ENCODE data around the gene FBRSL1.

Gene FBRSL1

DNA sequence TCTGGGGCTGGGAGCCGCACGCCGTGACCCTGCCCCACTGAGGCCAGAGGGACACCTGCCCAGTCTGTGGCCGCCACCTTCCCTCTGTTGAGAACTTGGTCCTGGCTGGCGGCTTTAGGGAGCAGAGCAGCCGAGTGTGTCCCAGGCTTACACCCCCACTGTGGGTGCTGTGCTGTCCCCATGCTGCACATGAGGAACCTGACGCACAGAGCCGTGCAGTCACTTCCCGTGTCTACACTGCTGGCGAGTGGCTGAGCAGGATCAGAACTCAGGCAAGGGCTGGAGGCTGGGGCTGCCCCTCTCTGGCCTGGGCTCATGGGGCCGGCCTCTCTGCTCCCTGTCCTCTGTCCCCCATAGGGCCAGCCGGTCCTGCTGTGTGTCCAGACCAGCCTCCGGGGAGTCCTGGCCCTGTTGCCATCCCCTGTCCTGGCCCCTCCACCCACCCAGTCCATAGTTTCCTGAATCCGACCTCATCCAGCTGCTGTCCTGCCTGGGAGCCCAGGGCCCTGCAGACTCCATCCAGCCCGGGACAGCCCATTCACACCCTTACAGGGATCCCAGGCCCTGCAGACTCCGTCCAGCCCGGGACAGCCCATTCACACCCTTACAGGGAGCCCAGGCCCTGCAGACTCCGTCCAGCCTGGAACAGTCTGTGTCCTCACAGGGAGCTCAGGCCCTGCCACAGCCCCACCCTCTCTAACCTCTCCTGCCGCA, 10.3 kb downstream of the FBRSL1 start:
- DNase-seq, result no peak

DNA sequence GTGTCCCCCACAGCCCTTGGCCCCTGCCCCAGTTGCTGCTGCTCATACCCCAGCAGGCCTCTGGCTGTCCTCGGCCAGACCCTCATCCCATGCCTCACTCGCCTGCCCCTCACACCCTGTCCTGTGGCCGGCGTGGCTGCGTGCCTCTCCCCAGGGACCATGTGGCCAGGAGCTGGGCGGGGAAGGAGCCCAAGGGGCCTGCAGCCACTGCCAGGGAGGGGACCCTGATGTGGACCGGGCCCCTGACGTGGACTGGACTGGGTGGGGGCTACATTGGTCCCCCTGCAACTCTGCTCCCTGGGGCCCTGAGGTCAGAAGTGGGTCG, 10.9 kb downstream of the FBRSL1 start:
- no peak for DNase-seq

DNA sequence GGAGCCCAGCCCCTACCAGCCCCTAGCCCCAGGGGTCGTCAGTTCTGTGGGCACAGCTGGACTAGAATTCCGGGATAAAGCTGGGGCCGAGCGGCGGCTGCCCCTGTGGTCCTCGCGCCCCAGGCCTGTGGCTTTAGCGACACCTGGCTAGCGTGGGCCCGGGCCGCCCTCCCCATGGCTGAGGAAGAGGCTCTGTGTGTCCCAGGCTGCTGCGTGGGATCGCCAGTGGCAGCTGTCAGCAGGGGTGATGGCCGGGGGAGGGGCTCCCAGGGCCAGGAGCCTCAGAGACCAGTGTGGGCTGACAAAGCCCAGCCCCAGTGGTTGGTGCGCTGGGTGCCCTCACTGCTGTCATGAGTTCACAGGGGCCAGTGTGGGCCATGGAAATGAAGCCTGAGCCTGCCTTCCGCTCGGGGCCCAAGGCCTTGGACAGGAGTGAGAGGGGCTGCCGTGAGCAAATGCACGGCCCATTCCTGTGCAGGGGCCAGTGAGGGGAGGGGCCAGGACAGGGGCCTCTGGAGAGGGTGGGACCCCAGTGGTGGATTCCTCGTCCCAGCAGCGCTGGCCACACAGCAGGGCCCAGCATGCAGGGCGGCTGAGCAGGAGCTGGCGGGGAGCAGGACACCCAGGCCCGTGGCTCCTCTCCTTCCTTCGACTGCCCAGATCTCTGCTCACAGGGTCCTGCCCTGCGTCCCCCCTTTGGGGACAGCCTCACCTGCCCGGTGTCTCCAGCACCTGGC, 11.4 kb downstream of the FBRSL1 start:
- DNase-seq, result no peak

- no peak for DNase-seq
Observed at GRCh38 chr12:132502149-132502881, 12.4 kb downstream of the FBRSL1 start.

- no peak for DNase-seq
Observed at GRCh38 chr12:132502882-132503193, 12.9 kb downstream of the FBRSL1 start.

DNA sequence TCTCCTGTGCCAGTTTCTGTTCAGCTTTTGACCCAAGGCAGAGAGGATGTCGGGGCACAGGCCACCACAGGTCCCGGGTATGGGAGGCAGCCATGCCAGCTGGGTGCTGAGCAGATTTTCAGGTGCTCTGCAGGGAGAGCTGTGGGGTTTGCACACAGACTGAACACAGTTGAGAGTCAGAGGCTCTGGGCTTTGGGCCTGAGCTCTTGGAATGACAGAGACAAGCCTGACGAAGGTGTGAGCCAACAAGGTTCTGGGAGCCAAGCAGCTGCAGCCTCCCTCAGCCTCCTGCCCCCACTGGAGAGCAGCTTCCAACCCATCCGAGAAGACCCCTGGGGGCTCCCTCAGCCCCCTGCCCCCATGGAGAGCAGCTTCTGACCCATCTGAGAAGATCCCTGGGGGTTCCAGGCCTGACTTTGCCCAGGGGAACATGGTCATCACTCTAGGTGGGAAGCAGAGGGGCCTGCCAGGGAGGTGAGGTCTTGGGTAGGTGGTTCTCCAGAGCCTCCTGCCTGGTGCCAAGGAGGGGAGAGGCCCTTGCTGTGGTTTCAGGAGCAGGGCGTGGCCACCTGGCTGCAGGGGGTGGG, 13.8 kb downstream of the FBRSL1 start:
- DNase-seq, result no peak

- no peak for DNase-seq
Observed at GRCh38 chr12:132505105-132505851, 15.3 kb downstream of the FBRSL1 start.

DNA sequence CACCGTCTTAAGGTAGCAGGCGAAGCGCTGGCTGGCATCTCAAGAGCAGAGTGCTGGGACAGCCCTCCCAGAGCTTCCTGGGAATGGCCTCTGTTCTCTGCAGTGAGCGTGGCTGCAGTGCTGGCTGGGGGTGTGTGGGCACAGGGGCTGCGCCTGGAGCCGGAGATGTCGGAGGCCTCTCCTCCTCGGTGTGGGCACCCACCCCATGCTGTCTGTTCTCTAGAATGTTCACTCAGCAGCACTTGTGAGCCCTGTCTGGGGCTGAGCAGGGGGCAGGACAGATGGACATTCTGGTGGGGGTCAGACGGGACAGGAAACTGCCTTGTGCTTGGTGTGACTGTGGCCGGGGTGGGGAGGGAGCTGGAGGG, 15.9 kb downstream of the FBRSL1 start:
- no peak for DNase-seq

DNA sequence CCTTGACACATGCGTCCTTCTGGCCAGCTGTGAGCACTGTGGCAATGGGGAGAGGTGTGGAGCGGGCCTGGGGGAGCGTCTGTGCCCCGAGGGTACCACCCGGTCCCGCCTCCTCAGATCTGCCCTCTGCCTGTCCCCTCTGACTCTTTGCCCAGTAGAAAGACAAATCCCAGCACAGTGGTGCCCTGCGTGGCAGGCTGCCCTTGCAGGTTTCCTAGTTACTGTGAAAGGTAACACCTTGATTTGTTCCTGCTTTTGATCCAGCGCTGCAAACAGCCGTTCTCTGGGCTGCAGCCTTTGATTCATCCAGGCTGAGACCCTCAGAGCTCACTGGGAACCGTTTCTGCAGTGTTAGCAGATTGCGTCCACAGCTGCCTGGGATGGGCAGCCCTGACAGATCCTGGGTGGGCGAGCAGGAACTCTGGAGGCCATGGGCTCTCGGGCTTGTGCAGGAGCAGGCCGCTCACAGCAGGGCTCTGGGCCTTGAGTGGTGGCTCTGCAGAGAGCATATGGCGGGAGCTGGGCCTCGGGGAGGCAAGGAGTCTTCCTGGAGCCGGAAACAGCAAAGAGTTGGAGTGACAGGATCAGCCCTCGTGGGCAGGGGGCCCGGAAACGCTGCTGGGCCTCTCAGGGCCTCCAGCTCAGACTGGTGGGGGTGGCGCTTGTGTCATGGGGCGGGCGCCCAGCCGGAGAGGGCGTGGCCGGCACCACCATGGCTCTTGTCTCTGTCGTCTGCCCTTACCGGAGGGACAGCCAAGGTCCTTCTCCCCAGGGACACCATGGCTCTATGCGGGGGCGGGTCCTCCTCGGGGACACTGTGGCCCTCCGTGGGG, 16.6 kb downstream of the FBRSL1 start:
- no peak for DNase-seq

- DNase-seq, result no peak
Observed at GRCh38 chr12:132507161-132507538, 17.2 kb downstream of the FBRSL1 start.

DNA sequence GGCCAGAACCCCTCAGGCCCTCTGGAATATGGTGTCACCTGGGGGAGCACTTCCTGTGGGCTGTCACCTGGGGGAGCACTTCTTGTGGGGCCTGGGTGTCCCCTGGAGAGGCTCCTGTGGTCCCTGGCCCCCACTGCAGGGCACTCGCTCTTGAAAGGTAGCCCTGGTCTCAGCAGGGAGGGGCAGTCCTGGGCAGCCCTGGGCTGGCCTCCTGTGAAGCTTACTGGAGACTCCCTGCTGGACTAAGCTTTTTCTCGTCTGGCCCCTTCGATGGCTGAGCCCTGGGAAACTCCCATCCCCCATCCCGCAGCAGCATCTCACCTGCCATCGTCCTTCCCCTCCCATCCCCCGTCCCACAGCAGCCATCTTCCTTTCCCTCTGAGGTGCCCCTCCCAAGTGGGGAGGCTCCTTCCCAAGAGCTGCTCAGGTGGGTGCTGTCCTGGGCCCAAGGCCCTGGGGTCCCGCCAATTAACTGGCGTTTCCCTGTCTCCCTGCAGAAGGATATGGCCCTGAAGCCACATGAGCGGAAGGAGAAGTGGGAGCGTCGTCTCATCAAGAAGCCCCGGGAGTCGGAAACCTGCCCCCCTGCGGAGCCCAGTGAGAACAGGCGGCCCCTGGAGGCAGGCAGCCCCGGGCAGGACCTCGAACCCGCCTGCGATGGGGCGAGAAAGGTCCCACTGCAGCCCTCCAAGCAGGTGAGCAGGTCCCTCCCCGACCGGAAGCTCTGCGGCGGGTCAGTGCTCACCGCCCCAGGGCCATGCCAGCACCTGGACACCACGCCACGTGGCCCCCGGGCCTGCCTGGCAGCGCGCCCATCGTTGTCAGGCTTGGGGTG, 17.9 kb downstream of the FBRSL1 start:
- no peak for DNase-seq

DNA sequence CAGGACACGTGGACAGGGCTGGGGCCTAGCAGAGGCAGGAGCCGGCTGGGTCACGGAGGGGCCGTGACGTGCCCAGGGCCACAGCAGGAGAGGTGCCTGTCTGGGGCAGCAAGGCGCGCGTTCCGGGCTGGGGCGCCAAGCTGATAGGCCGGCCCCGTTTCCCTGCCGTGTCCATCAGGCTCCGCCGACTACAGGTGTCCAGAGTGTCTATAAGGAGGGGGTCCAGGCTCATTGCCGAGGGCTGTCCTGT, 18.5 kb downstream of the FBRSL1 start:
- no peak for DNase-seq

DNA sequence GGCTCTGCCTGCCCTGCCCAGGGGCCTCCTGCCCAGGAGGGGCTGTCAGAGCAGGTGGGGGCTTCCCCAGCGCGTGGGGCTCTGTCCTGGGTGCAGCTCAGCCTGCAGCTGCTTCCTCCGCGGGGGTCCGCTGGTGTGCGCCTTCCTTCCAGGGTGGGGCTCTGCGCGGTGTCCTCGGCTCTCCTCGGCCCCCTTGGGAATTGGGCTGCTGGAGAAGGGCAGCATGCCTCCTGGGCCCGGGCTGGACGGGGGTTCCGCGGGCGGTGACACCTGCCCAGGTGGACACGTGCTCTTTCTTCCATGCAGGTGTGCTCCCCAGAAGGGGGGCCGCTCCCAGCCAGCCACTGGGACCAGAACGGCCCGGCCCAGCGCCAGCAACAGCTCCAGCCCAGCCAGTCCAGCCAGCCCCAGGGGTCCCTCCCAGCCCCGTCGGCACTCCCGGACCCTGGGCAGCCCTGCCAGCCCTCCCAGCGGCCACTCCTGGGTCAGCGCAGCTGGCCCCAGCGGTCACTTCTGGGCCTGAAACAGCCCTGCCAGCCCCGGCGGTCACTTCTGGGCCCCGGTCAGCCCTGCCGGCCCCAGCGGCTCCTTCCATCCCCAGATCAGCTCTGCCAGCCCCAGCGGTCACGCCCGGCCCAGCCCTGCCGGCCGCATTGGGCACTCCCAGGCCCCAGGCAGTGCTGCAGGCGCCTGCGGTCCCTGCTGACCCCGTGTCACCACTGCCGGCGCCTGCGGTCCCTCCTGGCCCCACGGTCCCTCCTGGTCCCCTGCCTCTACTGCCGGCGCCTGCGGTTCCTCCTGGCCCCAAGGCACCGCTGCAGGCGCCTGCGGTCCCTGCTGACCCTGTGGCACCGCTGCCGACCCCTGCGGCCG, 19.1 kb downstream of the FBRSL1 start:
- no peak for DNase-seq

DNA sequence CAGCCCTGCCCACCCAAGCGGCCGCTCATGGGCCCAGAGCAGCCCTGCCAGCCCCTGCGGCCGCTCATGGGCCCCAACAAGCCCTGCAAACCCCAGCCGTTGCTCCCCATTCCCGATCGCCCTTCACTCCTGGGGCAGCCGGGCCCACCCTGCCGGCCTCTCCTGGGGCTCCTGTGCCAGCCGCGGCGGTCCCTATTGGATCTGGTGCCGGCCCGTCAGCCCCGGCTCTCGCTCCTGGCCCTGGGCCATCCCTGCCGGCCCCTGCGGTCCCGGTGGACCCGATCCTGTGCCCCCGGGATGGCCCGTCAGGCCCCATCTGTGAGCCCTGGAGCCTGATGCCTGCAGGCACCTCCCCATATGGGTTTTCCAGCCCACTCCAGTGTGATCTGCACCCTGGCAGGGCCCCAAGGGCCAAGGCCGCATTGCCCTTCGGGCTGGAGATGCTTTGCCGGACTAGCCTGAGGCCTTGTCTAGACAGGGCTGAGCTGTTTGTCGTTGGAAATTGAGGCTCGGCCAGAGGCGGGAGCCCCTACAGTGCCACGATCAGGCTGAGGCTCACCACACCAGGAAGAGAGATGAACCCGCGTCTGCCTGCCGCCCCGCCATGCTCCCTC, 20.3 kb downstream of the FBRSL1 start:
- DNase-seq, result no peak

DNA sequence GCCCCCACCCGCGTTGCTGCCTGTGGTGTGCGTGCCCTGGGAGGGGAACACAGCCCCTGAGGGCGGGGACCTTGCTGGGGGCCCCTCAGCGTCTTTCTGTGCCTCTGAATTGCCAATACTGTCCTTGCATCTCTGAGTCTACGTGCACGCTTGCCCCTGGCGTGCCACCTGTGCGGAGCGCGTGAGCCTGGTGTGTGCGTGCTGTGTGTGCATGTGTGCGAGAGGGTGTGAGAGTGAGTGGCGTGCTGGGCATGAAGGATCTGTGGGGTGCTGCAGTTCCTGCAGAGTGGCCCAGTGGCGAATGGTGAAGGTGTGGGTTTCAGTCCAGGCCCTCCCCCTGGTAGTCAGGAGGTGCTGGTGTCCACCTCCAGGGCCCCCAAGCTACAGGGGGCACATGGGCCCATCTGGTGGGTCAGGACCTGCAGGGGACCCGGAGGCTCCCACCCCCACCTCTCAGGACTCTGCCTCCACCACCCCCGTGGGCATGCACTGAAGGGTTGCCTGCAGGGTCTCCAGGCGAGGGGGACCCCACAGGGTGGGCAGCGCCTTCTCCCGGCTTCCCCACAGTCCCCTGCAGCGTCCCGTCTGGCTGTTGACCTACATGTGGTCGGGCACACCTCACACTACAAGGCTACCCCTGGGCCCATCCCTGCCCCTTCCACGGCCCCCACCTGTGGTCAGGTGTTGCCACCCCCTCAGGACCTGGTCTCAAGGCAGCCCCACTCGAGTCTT, 21.0 kb downstream of the FBRSL1 start:
- DNase-seq, result no peak

DNA sequence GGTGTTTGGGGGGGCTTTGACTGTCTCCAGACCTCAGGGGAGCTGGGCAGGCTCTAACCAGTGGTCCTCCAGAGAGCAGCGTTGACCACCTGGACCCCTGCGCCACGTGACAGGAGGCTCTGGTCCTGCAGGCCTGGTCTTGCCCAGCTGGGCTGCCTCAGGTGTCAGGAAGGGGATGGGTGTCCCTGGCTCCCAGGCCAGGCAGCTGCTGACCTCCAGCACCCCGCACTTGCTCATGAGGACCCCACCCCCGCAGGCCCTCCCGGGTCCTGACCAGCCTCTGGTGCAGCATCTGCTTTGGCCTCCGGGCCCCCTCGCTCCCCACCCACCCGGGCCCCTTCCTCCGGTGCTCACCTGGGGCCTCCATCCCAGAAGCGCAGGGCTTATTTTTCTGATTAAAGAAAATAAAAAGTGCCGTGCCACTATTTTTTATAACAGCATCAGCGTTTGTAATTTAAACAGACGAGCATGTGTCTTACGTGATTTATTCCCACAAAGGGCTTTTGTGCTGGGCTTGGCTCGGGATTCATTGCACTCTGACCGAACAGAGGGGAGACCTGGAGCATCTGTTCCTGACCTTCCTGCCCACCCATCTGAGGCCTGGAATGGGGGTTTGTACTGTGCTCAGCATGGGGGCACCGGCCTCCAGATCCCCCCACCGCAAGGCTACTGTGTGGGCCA, 21.7 kb downstream of the FBRSL1 start:
- no peak for DNase-seq

GRCh38 chr12:132512197-132513069, 22.5 kb downstream of the FBRSL1 start:
- DNase-seq, result no peak

GRCh38 chr12:132513070-132513398, 23.1 kb downstream of the FBRSL1 start:
- DNase-seq, result no peak
